Amniotic stem cell (primary cell): Measurements from ENCODE around the gene TRIO.
"Not testable (repeated sequence)": the region's sequence is repeated elsewhere in the genome, so short reads cannot be mapped to it uniquely, and the experiment has no call there.

Experiments
- DNase-seq: peaks from one replicate; lab custom pipeline; 2025; lab: John Stamatoyannopoulos, UW

The TRIO gene

DNA sequence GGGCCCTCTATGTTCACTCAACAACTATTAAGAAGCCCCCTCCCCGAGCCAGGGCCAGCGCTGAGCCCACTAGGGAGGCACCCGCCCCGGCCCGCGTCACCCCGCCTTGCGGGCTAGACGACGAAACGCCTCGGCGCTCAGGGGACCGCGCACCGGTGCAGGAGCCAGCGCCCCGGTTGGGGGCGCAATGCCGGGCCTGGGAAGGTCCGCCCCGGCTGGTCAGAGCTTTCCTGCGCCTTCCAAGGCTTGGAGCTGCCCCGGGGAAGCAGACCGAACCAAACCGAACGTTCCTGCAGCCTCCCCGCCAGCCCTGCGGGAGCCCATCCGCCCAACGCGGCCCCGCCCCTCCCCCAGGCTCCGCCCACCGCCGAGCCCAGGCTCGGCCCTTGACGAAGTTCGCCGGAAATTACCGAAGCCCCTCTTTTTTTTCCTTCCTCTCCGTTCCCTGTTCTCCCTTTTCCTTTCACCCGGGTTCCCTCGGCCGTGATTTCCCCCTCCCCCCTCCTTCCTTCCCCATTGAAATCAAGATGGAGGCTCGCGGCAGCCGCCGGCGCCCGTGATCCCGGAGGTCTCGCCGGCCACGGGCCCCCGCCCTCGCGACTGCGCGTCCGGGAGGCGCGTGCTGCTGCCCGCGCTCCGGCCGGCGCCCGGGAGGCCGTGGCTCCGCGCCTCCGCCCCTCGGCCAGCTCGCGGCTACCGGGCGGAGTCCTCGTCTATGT, at the start of gene TRIO:
Gene TRIO (plus strand): TSS at position 516 of the 719 bp plus-strand sequence. CDS start 384 bp downstream, outside the sequence.
- peak; percentile 66 for DNase-seq

DNA sequence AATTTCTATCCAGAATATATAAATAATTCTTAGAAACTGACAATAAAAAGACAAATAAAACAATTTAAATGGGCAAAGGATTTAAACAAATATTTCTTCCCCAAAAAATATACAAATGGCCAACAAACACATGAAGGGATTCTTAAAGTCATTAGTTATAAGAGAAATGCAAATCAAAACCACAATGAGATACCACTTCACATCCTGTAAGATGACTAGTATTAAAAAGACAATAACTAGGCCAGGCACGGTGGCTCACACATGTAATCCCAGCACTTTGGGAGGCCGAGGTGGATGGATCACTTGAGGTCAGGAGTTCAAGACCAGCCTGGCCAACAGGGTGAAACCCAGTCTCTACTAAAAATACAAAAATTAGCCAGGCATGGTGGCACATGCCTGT, 45.8 kb upstream of the TRIO start:
- DNase-seq: not testable (repeated sequence)

DNA sequence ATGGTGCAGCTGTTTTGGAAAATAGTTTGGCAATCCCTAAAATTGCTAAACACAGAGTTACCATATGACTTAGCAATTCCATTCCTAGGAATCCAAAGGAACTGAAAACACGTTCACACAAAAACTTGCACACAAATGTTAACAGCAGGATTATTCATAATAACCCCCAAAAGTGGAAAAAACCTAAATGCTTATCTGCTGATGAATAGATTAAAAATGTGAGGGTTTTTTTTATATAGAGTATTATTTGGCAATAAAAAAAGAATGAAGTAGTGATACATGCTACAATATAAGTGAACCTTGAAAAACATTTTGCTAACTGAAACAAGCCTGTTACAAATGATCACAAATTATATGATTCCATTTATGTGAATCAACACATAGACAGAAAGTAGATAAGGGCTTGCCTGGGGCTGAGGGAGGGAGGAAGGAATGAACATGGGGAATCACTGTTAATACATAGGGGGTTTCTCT, 45.1 kb upstream of the TRIO start:
- peak; percentile 90 for DNase-seq

DNA sequence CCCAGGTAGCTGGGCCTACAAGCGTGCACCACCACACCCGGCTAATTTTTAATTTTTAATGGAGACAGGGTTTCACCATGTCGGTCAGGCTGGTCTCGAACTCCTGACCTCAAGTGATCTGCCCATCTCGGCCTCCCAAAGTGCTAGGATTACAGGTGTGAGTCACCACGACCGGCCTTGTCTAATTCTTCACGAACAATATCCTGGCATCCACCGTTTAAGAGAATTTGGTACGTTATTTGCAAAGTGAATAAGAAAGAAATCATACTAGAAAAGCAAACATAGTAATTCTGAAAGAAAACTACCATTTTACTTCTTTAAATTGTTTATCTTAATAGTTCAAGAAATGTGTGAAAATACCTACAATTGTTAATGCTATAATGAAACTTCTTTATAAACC, 42.9 kb upstream of the TRIO start:
- DNase-seq: no peak

DNA sequence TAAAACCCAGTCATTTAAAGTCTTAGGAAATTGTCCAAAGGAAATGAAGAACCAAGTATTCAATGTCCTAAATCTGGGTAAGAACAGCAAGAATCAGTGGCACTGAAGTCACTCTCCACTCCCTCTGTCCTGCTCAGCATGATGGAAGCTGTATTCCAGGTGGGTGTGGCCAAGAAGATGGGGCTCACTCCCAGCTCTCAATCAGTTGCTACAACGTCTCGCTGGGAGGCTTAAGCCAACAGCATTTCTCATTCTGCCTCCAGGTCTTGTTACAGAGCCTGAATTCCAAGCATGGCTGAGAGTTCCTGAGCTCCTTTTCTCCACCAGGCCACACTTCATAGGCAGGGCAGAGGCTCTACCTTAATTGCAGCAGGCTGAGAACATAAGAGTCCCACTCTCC, 41.2 kb upstream of the TRIO start:
- DNase-seq: no peak

DNA sequence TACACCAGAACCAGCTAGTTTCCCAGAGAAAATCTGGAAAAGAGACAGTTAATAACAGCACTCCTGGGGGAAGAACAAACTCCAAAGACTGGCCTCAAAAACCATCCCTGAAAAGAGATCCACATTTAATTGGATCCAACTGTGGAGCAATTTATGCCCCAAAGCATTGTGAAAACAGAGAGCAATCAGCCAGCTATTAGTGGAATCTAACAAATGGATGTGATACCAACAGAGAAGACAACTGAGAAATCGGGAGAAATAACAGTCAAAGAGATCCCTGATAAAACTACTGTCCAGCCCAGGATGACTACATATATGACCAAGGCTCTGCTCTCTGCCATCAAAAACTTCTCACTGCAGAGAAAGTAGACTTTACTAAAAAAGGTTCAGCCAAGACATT, 40.5 kb upstream of the TRIO start:
- no peak for DNase-seq

DNA sequence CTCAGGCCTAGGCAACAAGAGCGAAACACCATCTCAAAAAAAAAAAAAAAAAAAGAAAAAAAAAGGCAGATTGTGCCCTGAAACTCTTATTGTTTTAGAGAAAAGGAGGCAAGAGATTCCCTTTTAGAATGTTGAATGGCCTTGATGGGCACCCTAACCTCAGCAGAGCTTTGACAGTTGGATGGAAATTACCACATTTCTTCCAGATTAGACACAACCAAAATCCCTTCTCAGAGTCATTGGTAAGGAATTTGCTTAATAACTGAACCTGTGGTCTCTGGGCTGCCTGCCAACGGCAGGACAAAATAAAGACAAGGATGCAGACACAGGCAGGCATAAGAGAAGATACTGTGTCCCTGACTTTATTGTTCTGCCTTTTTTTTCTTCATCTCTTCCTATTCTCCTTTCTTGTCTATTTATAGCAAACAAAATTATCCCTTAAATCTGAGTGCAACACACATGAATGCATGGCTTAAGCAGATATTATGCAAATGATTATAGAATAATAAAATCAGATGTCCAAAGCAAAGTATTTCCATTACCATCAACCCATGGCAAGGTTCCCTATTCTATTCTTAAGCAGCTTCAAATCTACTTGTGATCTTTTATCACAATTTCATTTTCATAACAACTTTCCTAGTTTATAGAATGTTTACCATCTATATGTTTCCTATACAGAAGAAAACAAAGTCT, 37.3 kb upstream of the TRIO start:
- DNase-seq: peak; percentile 82

DNA sequence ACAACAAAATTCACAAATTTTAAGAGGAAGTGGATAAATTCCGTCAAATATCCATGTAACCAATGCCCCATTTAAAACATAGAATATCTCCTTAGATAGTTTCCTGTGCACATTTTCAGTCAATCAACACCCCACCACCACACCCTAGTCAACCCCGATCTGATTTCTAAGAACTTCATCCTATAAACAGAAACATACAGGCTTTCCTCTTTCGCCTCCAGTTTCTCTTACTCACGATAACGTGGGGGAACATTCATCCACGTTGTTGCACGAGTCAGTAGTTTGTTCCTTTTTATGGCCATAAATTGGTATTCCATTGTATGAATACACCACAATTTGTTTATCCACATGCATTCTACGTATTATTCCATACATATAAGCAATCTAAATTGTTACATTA, 35.6 kb upstream of the TRIO start:
- DNase-seq: no peak

DNA sequence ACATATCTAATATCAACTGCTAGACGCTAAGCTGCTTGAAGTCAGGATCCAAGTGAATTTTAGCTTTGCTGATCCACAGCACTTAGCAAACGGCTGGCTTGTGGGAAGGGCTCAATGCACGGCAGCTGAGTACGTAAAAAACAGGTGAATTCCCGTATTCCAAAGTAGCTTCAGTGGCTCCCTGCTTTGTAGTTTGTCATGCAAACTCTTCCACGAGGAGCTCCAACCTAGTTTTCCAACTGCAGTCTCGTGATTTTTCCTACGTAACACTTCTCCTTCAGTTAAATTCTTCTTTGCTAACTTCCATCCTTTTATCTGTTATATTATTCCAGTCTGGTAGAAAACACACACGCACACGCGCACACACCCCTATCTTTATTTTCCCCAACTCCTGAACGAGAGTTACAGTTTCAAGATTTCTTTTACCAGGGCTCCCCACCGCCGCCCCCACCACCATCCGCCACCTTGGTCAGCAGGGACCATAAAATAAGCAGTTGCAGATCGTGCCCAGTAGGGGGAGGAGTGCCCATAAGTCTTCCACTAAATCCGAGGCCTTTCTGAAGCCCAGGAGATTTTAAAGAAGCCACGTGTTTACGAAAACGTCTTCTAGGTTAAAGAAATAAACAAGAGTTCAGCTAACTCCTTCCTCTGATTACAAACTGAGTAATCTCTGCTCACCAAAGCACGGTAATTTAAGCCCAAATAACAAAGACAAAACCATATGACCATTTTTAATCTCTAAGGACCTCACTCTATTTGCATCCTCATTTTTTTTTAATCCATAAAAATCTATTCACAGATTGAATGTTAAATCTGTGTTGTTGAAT, 34.8 kb upstream of the TRIO start:
- DNase-seq: no peak

DNA sequence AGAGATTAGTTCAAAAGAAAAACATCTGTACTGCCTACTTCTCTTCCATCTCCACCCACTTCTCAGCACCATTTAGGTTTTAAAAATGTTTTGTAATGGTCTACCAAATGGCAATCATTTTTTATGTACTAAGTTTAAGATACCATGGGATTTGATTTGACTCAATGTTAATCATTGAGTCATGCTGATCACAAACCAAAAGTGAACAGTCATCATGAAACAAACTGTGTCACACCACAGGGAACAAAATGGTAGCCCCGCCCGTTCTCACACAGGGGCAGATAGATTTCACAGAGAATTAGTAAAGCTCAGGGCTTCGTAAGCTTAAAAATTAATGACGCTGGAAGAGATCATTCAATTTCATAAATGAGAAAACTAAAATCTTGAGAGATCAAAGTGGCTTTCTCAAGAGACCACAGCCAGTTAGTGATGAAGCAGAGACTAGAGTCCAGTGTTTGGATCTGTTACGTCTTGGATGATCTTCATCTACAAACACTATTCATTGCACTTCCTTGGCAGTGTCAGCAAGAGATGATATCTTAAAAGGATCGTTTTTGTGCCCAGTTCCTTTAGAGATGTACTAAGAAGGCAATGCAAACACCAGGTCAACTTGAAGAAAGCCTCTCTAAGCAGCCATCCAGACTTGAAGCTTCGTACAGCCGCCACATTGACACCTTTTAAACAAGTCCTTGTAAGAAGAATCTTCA, 33.9 kb upstream of the TRIO start:
- no peak for DNase-seq

DNA sequence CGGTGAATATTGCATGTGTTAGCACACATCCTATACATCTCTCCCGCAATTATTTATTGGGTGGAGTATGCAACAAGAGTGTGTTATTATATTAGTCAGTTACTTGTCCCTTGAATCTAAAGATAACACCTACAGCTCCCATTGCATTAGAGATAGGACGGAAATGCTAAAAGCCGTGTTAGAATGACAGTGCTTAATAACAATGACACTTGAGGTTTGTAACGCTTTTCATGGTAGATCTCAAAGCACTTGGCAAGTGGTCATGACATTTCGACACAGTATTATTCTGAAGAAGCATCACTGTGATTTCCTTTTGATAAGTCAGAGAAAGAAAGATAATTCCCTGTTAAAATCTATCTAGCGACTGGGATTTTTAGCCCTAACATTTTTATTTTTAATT, 33.4 kb upstream of the TRIO start:
- no peak for DNase-seq

DNA sequence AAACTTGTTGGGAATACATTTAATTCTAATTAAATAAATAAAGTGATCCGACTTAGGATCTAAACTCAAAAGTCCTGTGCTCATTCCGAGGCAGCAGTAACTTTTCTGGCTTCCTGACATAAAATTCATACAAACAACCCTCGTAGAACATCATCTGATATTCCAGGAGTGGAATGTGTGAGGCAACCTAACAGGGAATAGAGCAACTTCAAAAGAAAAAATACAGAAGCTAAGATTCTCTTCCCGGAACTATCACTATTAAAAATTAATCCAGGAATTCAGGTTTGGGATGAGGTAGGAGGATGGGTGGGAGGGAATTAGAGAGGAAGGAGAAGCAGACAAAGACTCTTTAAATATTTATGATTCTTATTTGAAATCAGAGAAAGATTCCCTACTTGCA, 32.9 kb upstream of the TRIO start:
- no peak for DNase-seq

DNA sequence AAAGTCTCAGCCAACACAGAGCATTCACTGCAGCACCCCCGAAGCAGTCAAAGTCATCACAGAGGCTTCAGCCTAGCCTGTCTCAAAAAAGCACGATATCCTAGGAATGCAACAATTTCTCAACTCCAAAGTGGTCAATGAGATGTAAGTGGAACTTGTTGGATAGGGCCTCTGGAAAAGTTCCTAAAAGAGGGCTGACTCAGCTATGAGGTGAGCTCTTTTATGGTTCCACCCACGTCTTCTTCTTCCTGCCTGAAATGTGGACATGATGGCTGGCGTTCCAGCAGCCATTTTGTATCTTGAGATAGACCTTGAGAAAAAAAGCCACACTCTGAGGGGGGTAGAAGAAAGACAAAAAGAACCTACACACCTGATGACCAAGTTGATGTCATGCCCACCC, 32.5 kb upstream of the TRIO start:
- no peak for DNase-seq

DNA sequence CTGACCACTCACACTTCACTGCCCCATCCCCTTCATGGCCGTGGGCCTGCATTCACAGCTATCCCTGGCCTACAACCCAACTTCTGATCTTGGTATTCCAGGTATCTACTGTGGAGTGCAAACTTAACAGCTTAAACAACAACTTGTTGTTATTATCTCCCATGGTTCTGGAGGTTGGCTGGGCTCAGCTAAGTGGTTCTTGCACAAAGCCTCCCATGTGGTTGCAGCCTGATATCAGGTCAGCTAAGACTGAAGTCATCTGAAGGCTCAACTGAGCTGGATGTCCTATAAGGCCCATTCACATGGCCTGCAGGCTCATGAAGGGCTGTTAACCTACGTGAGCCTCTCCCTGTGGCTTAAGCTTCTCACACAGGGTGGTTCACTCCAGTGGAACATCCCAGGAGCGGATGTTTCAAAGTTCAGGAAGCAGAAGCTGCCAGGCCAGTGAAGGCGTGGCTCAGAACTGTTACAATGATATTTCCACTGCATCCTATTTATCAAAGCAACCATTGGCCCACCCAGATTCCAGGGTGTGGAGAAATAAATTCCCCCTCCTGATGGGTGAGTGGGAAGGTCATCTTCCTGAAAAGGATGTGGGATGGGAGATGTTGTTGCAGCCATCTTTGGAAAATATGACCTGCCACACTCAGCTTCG, 30.0 kb upstream of the TRIO start:
- DNase-seq: no peak

DNA sequence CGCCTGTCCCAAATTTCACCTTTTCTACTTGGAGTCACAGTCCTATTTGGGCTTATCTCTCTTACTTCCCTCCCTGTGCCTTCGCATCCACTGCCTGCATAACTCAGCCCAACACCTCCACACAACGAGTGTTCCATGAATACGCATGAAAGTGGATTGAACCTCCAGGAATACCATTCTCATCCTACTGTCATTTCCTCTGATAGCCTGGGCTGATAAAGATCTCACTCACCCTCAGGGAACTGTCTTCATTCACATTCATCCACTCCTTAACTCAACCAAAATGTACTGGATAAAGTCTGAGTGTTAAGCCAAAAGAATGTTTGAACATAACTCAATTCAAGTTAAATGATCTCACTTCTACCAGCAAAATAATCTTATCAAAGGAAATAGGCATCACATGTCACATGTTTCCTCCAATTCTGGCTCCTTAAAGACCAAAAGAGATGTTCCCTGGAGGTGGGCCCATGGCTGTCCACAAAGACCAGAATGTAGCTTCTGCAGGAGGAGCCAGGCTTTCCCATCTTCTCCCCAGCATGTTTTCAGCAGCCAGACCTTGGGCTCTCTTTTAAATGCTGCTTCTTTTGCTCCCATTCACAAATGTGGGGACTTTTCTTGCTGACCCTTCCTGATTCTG, 28.4 kb upstream of the TRIO start:
- DNase-seq: no peak

DNA sequence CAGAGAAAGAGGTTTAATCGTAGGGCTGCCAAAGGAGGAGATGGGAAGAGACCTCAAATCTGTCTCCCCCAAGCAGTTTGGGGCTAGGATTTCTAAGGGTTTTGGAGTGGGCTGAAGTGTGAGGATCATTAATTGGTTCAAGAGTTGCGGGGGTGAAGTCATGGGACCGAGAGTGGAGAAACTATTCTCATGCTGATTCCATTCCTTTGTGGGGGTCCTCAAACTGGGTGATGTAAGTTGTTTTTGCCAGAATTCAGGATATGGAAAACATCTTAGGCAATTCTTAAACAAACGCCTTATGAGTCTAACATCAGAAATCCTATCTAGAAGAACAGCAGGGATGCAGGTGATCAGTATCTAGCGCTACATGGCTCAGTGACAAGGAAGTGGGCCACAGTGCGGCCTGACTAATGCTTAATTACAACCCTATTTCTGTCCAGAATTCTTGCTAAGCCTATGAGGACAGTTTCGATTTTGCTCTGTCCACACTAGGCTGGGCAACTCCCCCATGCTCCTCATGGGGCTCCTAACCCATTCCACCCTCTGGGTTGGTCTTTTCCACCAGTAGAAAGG, 27.7 kb upstream of the TRIO start:
- no peak for DNase-seq

DNA sequence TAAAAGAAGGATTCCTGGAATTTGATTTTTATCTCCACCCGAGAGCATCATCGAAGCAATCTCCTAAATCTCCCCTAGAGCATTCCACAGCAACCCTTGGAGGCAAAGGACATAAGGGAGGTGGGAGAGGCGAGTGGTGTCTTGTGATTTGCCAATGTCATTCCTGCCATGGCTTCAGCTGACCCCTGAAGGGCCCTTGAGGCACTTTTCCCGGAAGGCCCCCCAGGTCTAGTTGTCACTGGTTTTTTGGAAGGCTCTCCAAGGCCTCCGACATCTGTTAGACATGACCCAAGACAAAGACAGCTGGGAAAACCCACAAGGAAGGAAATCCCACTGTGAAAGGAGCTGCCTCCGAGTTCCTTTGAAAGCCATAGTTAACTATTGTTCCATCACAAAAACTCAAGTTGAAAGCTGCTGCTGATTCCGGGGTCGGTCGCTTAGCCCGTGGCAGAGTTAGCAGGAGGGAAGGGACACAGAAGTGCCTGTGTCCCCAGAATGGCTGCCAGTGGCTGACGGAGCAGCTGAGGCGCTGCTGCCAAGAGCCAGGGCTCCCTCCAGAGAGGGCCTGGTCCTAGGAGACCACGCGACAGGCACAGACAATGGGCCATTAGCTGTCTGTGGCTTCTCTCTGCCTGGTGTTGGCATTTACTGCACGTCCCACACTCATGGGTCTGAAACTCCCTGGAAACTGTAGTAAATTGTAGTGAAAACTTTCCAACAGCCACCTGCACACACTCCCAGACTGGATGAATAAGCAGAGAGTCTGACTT, 24.4 kb upstream of the TRIO start:
- no peak for DNase-seq

DNA sequence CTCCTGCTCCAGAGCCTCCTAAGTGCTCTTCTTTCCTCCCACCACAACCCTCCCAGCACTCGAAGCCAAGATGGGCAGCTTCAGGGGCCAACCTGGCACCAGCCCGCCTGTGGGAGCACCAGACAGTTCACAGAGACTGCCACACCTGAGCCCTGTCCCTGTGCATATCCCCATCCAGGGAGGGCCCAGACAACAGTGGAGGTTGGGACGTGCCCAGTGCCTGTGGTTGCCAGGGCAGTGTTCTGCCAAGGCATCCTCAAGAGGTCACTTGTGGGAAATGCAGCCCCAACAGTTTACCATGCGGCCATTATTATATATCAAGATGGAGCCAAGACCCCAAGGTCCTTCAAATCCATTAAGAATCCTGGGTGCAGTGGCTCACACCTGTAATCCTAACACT, 23.0 kb upstream of the TRIO start:
- DNase-seq: no peak

DNA sequence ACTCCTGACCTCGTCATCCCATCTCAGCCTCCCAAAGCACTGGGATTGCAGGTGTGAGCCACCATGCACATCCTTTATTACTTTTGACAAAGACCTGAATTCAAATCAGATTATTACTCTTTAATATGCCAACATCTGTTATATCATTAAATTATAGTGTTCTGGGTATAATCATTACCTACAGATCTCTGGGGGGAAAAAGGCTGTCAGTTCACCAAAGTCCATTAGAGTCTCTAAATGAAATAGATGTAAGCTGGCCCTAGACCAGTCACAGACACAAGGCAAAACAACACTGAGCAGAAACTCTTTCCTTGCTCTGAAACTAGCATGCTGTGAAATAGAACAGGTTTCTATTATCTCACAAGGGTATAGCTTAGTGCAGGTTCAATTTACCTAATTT, 21.6 kb upstream of the TRIO start:
- no peak for DNase-seq

DNA sequence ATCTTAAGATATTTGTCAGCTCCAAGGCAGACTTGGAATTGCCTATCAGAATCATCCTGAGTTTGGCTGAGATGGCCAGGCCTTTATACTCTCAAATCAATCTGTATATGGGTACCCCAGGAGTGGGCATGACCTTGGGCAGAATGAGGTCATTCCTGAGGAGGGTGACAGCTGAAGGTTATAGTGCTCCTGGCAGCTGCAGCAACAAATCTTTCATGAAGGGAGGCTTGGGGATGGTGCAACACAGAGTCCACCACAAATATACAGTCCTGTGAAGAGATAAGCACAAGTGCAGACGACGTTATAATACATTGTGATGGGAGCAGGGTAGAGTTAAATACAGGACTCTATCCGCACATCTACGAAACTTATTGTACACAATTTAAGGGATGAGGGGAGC, 21.1 kb upstream of the TRIO start:
- no peak for DNase-seq
